Mucosa of descending colon (tissue), 3 donors: ENCODE results near the gene MYH4. TPM values are rescaled to one million over a fixed set of nuclear protein-coding genes. Genes with fewer than 3 reads are reported as not detected.

Source experiments
- ATAC-seq: fragments of 200-7000 bp; cut with Tn5 transposase; one replicate; pipeline ENCODE4 v1.9.1; 2020; ENCODE audit warnings: mild to moderate bottlenecking, moderate library complexity
- DNase-seq, 3 donors: peaks; one replicate each; pipeline ENCODE4 v3.0.0-alpha.2; 2020
- H3K36me3 ChIP-seq: fragments of 200-600 bp; one replicate; pipeline ENCODE4 v1.8.0; 2021; ENCODE audit warnings: low read depth, mild to moderate bottlenecking
- H3K4me1 ChIP-seq: fragments of 200-600 bp; one replicate; pipeline ENCODE4 v1.8.0; 2021; ENCODE audit warnings: low read depth, mild to moderate bottlenecking
- H3K4me3 ChIP-seq: fragments of 200-600 bp; one replicate; pipeline ENCODE4 v1.8.0; 2021; ENCODE audit warnings: mild to moderate bottlenecking
- H3K9me3 ChIP-seq: fragments of 200-600 bp; one replicate; pipeline ENCODE4 v1.8.0; 2021; ENCODE audit warnings: mild to moderate bottlenecking
- CTCF ChIP-seq: fragments of 200-600 bp; IDR thresholded peaks from one replicate; pipeline ENCODE4 v1.8.0; 2022; ENCODE audit warnings: antibody characterized with exemption, mild to moderate bottlenecking
- intact Hi-C, 2 donors: fragments of 100-400 bp; cut with DNase I in 1 of 2; cut with micrococcal nuclease in 1 of 2; formaldehyde crosslinking; loops; one replicate each; pipeline versions ENCODE4 v1.11.0 to v1.11.1; 2022; cut with DNase I, micrococcal nuclease
- total RNA-seq, 3 donors: library from RNA; stranded (reverse); fragmentation: NEBNext Ultra II Directional in 2 of 3; extraction: Animal tissue kit (Norgen Biotek cat#: 25700) in 2 of 3; gene quantifications; one replicate each; pipeline versions ENCODE4 v1.2.1 to v1.2.4, GENCODE V29; 2021 to 2023
- donor health status: DM: no; HTN: no; CAD: no; lungs with moderate emphysema.
- donor health status: DM: no; HTN: no; CAD: no.
- donor health status: DM: no; HTN: yes; CAD: no.

Gene MYH4
- total RNA-seq, 3 donors from 2014 or later: not detected

- no peaks in the 10 kb centered on the region for H3K36me3 ChIP-seq
- H3K4me1 ChIP-seq: no peaks in the 10 kb centered on the region
- no peak overlapping the region for H3K4me3 ChIP-seq
- ATAC-seq: no peak
- TF ChIP-seq CTCF: no peak
- DNase-seq: no peak
- H3K9me3 ChIP-seq: no peaks in the 10 kb centered on the region
- intact Hi-C loops: no loop called here
Measured at GRCh38 chr17:10398352-10398751, 71.0 kb downstream of the MYH4 start.

GRCh38 chr17:10396524-10397163, 72.7 kb downstream of the MYH4 start:
- no peaks in the 10 kb centered on the region for H3K9me3 ChIP-seq
- DNase-seq (no peak), ATAC-seq (no peak)
- intact Hi-C loops: no loop called here
- no peak overlapping the region for H3K4me3 ChIP-seq
- TF ChIP-seq CTCF: no peak
- H3K36me3 ChIP-seq: no peaks in the 10 kb centered on the region
- H3K4me1 ChIP-seq: no peaks in the 10 kb centered on the region

GRCh38 chr17:10394201-10394887, 75.0 kb downstream of the MYH4 start:
- ATAC-seq (no peak), DNase-seq (no peak)
- TF ChIP-seq CTCF: no peak
- Histone ChIP-seq H3K36me3 (no peaks in the 10 kb centered on the region), H3K9me3 (no peaks in the 10 kb centered on the region), H3K4me1 (no peaks in the 10 kb centered on the region), H3K4me3 (no peak overlapping the region)
- intact Hi-C loops: no loop called here

Other genes with a start within 250 kb of the MYH4 start
- under 1 TPM in 1 of 3 donors, not detected in 2; 0.05 TPM for gene MYH13, start 96.6 kb downstream of the MYH4 start, total RNA-seq
- not detected for gene MYH8, start 47.6 kb downstream of the MYH4 start, total RNA-seq
- under 1 TPM in 2 of 3 donors, not detected in 1; 0.06 to 0.10 TPM for gene MYH1, start 49.0 kb upstream of the MYH4 start, total RNA-seq
- 1 to 10 TPM in 1 of 3 donors, under 1 TPM in 1, not detected in 1; 0.41 to 1.0 TPM for gene MYH2, start 80.1 kb upstream of the MYH4 start, total RNA-seq
- gene MYH3, start 187.8 kb upstream of the MYH4 start, total RNA-seq: 1 to 10 TPM; 2.0 to 3.2 (median 2.3) TPM
- 10 to 100 TPM; 32.1 to 39.0 (median 38.3) TPM for gene SCO1, start 228.0 kb upstream of the MYH4 start, total RNA-seq
- gene ADPRM, start 228.0 kb upstream of the MYH4 start, total RNA-seq: 1 to 10 TPM; 6.9 to 8.7 (median 8.5) TPM